Smooth muscle cell (in vitro differentiated cells): ENCODE data around the gene KLHL35. TPM values are rescaled to one million over a fixed set of nuclear protein-coding genes. Genes with fewer than 3 reads are reported as not detected.
A peak's percentile ranks its signal among the peaks of the same experiment; 100 is the strongest.

Experiments used
- DNase-seq: peaks from one replicate; lab custom pipeline; 2025; ENCODE audit not compliant: unreplicated experiment; lab: John Stamatoyannopoulos, UW
- H2AFZ ChIP-seq: fragments of 200-600 bp; sonication (generic); 2 replicates; pipeline ENCODE4 v1.6.0; 2016; ENCODE audit warnings: antibody characterized with exemption, low read depth, mild to moderate bottlenecking
- H3F3A ChIP-seq: fragments of 200-600 bp; sonication (generic); 2 replicates; pipeline ENCODE4 v1.6.0; 2017; ENCODE audit warnings: antibody characterized with exemption, low read depth
- H3K27ac ChIP-seq: fragments of 200-600 bp; sonication (generic); 2 replicates; pipeline ENCODE4 v1.5.1; 2016; ENCODE audit warnings: low read depth, mild to moderate bottlenecking
- H3K27me3 ChIP-seq: fragments of 200-600 bp; sonication (generic); 2 replicates; pipeline ENCODE4 v1.6.1; 2016; ENCODE audit warnings: low read depth, mild to moderate bottlenecking
- H3K36me3 ChIP-seq: fragments of 200-600 bp; sonication (generic); 2 replicates; pipeline ENCODE4 v1.5.1; 2016; ENCODE audit warnings: low read depth
- H3K4me1 ChIP-seq: fragments of 200-600 bp; sonication (generic); 2 replicates; pipeline ENCODE4 v1.5.1; 2016; ENCODE audit warnings: low read depth
- H3K4me2 ChIP-seq: fragments of 200-600 bp; sonication (generic); 2 replicates; pipeline ENCODE4 v1.6.0; 2016; ENCODE audit warnings: mild to moderate bottlenecking
- H3K4me3 ChIP-seq: fragments of 200-600 bp; sonication (generic); 2 replicates; pipeline ENCODE4 v1.5.1; 2016; ENCODE audit warnings: mild to moderate bottlenecking
- H3K79me2 ChIP-seq: fragments of 200-600 bp; sonication (generic); 2 replicates; pipeline ENCODE4 v1.6.0; 2016; ENCODE audit warnings: low read depth, mild to moderate bottlenecking
- H3K9ac ChIP-seq: fragments of 200-600 bp; sonication (generic); 2 replicates; pipeline ENCODE4 v1.6.0; 2016; ENCODE audit warnings: low read depth
- H3K9me3 ChIP-seq: fragments of 200-600 bp; sonication (generic); replicated peaks from 2 replicates; pipeline ENCODE4 v1.5.1; 2016; ENCODE audit warnings: low read depth
- H4K20me1 ChIP-seq: fragments of 200-600 bp; sonication (generic); 2 replicates; pipeline ENCODE4 v1.6.0; 2016; ENCODE audit warnings: low read depth
- WGBS: methylation state at CpG from one replicate; pipeline ENCODE4 v1.1.7; 2016; ENCODE audit warnings: low lambda C conversion rate; 5-methylcytosine and 5-hydroxymethylcytosine counted together
- polyA plus RNA-seq: library from polyadenylated mRNA; unstranded; fragments of >200 nt; fragmentation: Nextera tagmentation; extraction: Ambion mirVana; gene quantifications from 2 replicates; pipeline ENCODE4 v1.2.1, GENCODE V29; 2016
- total RNA-seq: library from RNA; depleted of rRNA; stranded (reverse); fragments of >200 nt; gene quantifications from 2 replicates; pipeline ENCODE4 v1.2.3, GENCODE V29; 2014
- TF ChIP-seq, protein P1 (sequence below): fragments of 200-600 bp; sonication (generic); IDR thresholded peaks from 2 replicates; pipeline ENCODE4 v1.5.1; 2017; ENCODE audit warnings: borderline replicate concordance, mild to moderate bottlenecking, antibody characterized with exemption; ENCODE audit not compliant: insufficient read depth, poor library complexity, severe bottlenecking

The KLHL35 gene
- total and polyA plus RNA-seq, 2 experiments from 2014 or later, result 1.0 to 3.0 TPM

DNA sequence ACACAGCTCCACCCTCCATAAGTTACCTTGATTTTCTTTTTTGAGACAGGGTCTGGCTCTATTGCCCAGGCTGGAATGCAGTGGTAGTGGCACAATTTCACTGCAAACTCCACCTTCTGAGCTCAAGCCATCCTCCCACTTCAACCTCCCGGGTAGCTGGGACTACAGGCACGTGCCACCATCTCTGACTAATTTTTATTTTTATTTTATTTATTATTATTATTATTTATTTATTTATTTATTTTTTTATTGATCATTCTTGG lies 24.1 kb downstream of the KLHL35 start:
- no peak overlapping the region for H3K27ac ChIP-seq
- 95% methylated on average over 2 of the region's 2 CpGs for WGBS
- peaks cover 21% of the 10 kb centered on the region for H3K36me3 ChIP-seq
- TF ChIP-seq, protein P1, sequence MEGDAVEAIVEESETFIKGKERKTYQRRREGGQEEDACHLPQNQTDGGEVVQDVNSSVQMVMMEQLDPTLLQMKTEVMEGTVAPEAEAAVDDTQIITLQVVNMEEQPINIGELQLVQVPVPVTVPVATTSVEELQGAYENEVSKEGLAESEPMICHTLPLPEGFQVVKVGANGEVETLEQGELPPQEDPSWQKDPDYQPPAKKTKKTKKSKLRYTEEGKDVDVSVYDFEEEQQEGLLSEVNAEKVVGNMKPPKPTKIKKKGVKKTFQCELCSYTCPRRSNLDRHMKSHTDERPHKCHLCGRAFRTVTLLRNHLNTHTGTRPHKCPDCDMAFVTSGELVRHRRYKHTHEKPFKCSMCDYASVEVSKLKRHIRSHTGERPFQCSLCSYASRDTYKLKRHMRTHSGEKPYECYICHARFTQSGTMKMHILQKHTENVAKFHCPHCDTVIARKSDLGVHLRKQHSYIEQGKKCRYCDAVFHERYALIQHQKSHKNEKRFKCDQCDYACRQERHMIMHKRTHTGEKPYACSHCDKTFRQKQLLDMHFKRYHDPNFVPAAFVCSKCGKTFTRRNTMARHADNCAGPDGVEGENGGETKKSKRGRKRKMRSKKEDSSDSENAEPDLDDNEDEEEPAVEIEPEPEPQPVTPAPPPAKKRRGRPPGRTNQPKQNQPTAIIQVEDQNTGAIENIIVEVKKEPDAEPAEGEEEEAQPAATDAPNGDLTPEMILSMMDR, result no peak
- no peak for DNase-seq
- peaks cover 74% of the 10 kb centered on the region for H4K20me1 ChIP-seq
- H2AFZ ChIP-seq, result no peak overlapping the region
- peaks cover 43% of the 10 kb centered on the region for H3K79me2 ChIP-seq
- no peaks in the 10 kb centered on the region for H3K9me3 ChIP-seq
- H3K4me1 ChIP-seq, result no peaks in the 10 kb centered on the region
- no peak overlapping the region for H3K4me3 ChIP-seq
- H3K4me2 ChIP-seq, result no peak overlapping the region
- H3K9ac ChIP-seq, result no peak overlapping the region
- no peaks in the 10 kb centered on the region for H3K27me3 ChIP-seq
- H3F3A ChIP-seq, result peaks cover 33% of the 10 kb centered on the region

DNA sequence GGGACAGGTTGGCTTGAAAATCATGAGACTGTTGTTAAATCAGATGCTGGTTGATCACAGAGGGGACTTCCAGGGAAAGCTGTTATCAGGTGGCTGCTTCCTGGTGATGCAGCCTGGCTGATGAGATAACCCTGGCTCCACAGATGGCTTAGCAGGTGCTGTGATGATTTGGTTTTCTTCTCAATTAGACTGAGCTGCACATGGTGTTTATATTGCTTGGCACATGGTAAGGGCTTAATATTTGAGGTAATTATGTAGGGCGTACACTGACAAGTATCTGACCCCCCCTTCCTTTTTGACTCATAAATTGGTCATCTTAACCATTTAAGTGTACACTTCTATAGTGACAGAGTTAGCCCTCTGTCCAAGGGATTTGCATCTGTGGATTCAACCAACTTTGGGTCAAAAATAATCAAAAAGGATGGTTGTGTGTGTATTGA lies 26.6 kb downstream of the KLHL35 start:
- Histone ChIP-seq H3K79me2 (peaks cover 69% of the 10 kb centered on the region), H4K20me1 (peaks cover 82% of the 10 kb centered on the region), H3K36me3 (peaks cover 21% of the 10 kb centered on the region), H3K4me2 (no peak overlapping the region), H3K27me3 (no peaks in the 10 kb centered on the region), H3K4me1 (peaks cover 11% of the 10 kb centered on the region), H3K9ac (no peak overlapping the region), H3F3A (peaks cover 46% of the 10 kb centered on the region), H2AFZ (no peak overlapping the region), H3K4me3 (no peak overlapping the region), H3K9me3 (no peaks in the 10 kb centered on the region), H3K27ac (peak overlapping the region; percentile 16)
- 35% methylated on average over 1 of the region's 1 CpG for WGBS
- TF ChIP-seq, protein P1, result no peak
- no peak for DNase-seq

DNA sequence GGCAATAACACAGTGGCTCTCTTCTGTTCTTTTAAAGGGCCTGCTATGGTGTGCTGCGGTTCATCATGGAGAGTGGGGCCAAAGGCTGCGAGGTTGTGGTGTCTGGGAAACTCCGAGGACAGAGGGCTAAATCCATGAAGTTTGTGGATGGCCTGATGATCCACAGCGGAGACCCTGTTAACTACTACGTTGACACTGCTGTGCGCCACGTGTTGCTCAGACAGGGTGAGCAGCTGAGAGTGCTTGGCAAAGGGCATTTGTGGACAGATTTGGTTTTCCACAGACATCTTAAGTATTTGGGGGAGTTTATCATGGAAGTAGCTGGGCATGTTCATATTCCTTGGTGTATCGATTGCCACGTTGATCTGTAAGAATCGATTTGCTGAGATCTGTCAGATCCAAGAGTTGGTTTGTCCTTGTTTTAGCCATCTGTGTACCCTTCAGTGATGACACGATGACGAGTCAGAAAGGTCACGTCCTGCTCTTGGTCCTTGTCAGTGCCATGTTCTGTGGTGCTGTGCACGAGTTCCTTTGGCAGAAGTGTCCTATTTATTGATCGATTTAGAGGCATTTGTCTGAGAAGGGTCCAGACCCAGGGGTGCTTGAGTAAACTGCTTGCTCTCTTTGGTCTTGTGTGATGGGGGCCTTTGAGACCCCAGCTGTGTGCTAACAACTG lies 28.9 kb downstream of the KLHL35 start:
- H3K27me3 ChIP-seq, result no peaks in the 10 kb centered on the region
- no peak overlapping the region for H3K4me2 ChIP-seq
- H4K20me1 ChIP-seq, result peaks cover 95% of the 10 kb centered on the region
- peaks cover 89% of the 10 kb centered on the region for H3K79me2 ChIP-seq
- WGBS, result 94% methylated on average over 15 of the region's 15 CpGs
- peaks cover 15% of the 10 kb centered on the region for H3K4me1 ChIP-seq
- no peak overlapping the region for H3K4me3 ChIP-seq
- no peak overlapping the region for H2AFZ ChIP-seq
- peaks cover 50% of the 10 kb centered on the region for H3F3A ChIP-seq
- no peak for DNase-seq
- H3K9me3 ChIP-seq, result no peaks in the 10 kb centered on the region
- H3K27ac ChIP-seq, result peak overlapping the region; percentile 86
- H3K9ac ChIP-seq, result no peak overlapping the region
- TF ChIP-seq, protein P1, result no peak
- H3K36me3 ChIP-seq, result peaks cover 21% of the 10 kb centered on the region

DNA sequence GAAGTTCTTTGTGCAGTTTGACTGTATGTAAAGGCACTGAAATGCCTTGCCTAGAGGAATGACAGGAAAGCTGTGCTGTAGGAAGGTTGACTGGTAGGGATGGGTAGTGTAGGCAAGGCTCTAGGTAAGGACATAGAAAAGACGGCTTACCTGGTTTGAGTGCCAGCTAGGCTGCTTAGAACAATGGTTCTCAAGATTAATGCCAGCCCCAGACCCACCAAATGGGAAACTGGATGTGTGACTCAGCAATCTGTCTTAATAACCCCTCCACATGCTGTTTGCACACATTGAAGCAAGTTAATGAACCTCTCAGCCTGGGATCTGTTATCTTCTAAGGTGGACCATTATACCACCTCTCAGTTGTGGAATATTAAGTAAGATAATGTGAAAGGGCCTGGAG lies 30.0 kb downstream of the KLHL35 start:
- peaks cover 15% of the 10 kb centered on the region for H3K4me1 ChIP-seq
- TF ChIP-seq, protein P1, result no peak
- WGBS, result 89% methylated on average over 1 of the region's 1 CpG
- H3K27me3 ChIP-seq, result no peaks in the 10 kb centered on the region
- peak overlapping the region; percentile 86 for H3K27ac ChIP-seq
- no peak overlapping the region for H3K4me2 ChIP-seq
- H2AFZ ChIP-seq, result no peak overlapping the region
- peaks cover 41% of the 10 kb centered on the region for H3F3A ChIP-seq
- no peaks in the 10 kb centered on the region for H3K9me3 ChIP-seq
- no peak overlapping the region for H3K4me3 ChIP-seq
- DNase-seq, result no peak
- peak overlapping the region; percentile 27 for H3K9ac ChIP-seq
- H3K79me2 ChIP-seq, result peaks cover 79% of the 10 kb centered on the region
- H3K36me3 ChIP-seq, result peaks cover 21% of the 10 kb centered on the region
- H4K20me1 ChIP-seq, result peaks cover 85% of the 10 kb centered on the region
